Esophagus squamous epithelium (tissue), 5 donors: ENCODE data around the gene L3MBTL1. TPM values are rescaled to one million over a fixed set of nuclear protein-coding genes. Genes with fewer than 3 reads are reported as not detected.

Source experiments
- DNase-seq: peaks from one replicate; lab custom pipeline; 2025; lab: John Stamatoyannopoulos, UW
- H3K27ac ChIP-seq, 4 donors: fragments of 200-600 bp; sonication (generic); one replicate each; pipeline ENCODE4 v1.5.1; 2016 to 2019; ENCODE audit warnings: mild to moderate bottlenecking in 1 of 4
- H3K27me3 ChIP-seq, 4 donors: fragments of 200-600 bp; sonication (generic); 1 replicate in 3 of 4; 2 replicates in 1 of 4; pipeline versions ENCODE4 v1.5.1 to v1.6.0; 2017 to 2021; ENCODE audit warnings: antibody characterized with exemption in 1 of 4
- H3K36me3 ChIP-seq, 3 donors: fragments of 200-600 bp; sonication (generic); one replicate each; pipeline ENCODE4 v1.5.1; 2016 to 2019
- H3K4me1 ChIP-seq, 3 donors: fragments of 200-600 bp; sonication (generic); one replicate each; pipeline ENCODE4 v1.5.1; 2017 to 2019
- H3K4me3 ChIP-seq, 4 donors: fragments of 200-600 bp; sonication (generic); 1 replicate in 3 of 4; 2 replicates in 1 of 4; pipeline ENCODE4 v1.5.1; 2016 to 2019; ENCODE audit warnings: mild to moderate bottlenecking in 2 of 4, moderate library complexity in 1 of 4
- H3K9me3 ChIP-seq, 3 donors: fragments of 200-600 bp; sonication (generic); one replicate each; pipeline ENCODE4 v1.5.1; 2016 to 2019
- CTCF ChIP-seq, 6 experiments: fragments of 450-650 bp in 4 of 6; fragments of 200-600 bp in 2 of 6; sonication (generic) in 2 of 6; IDR thresholded peaks; one replicate each; pipeline ENCODE4 v1.5.1; 2016 to 2019; ENCODE audit warnings: antibody characterized with exemption in 6 of 6, mild to moderate bottlenecking in 4 of 6, moderate library complexity in 4 of 6
- POLR2A ChIP-seq, 4 donors: fragments of 450-650 bp; IDR thresholded peaks; one replicate each; pipeline ENCODE4 v1.6.1; 2017; ENCODE audit warnings: antibody characterized with exemption in 4 of 4, mild to moderate bottlenecking in 4 of 4, moderate library complexity in 3 of 4
- WGBS, 2 donors: methylation state at CpG; one replicate each; pipeline ENCODE4 v1.1.5; 2018; 5-methylcytosine and 5-hydroxymethylcytosine counted together
- intact Hi-C: fragments of 100-400 bp; cut with DNase I; formaldehyde crosslinking; loops from one replicate; pipeline ENCODE4 v1.15.0; 2022
- total RNA-seq, 4 donors: library from RNA; depleted of rRNA; stranded (reverse); fragments of >200 nt; gene quantifications; one replicate each; pipeline ENCODE4 v1.1.0, GENCODE V29; 2016
- donor health status: DM: yes; HTN: yes; CAD: no.

L3MBTL1 gene
- total RNA-seq: 10 to 100 TPM in 1 of 4 donors, 1 to 10 TPM in 3; 3.5 to 31.7 (median 7.9) TPM

GRCh38 chr20:43507150-43508080, at the start of gene L3MBTL1:
L3MBTL1 (plus strand) TSS chr20:43507697; CDS start chr20:43513504, 5,807 bp downstream.
- Histone ChIP-seq H3K9me3 (no peaks in the 10 kb centered on the region), H3K4me3 (peak within 1 kb of the TSS; percentile 53 to 85 (median 79)), H3K27me3 (peaks cover 0 to 41% (median 0%) of the 10 kb centered on the region in 4 donors), H3K4me1 (peaks cover 0 to 18% (median 12%) of the 10 kb centered on the region in 3 donors), H3K36me3 (no peaks in the 10 kb centered on the region), H3K27ac (peak within 1 kb of the TSS in 3 of 4 donors; percentile 49 to 68 (median 52))
- no peak for DNase-seq
- intact Hi-C loops: no loop called here
- TF ChIP-seq CTCF (IDR thresholded peaks at IDR 0.05): peak in 2 of 6 experiments; percentile 5 to 6
- TF ChIP-seq POLR2A (IDR thresholded peaks at IDR 0.05): peak in 1 of 4 donors; percentile 25
- 35 to 36% methylated on average over 15 to 19 of the region's 95 CpGs for WGBS, 2 donors

DNA sequence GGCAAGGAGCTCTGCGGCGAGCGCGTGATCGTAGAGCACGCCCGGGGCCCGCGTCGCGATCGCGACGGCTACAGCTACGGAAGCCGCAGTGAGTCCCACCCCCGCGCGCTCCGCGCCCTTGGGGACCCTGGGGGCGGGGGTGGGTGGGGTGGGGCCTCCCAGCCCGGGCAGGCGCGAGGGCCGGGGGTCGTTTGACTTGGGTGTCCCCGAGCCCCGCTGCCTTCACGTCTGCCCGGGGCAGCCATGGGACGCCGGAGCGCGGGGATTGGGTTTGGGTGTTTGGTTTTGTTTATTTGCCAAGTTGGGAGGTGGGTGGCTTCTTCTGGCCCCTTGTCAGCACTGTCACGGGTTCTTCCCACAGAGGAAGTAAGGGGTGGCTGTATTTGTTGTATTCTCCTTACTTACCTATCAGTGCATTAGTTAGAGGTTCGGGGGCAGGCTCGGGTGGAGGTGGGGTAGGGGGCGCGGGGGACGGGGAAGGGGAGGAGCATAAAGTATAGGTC, 49.0 kb upstream of the L3MBTL1 start:
- no peak for TF ChIP-seq POLR2A (IDR thresholded peaks at IDR 0.05)
- no peak for TF ChIP-seq CTCF (IDR thresholded peaks at IDR 0.05)

GRCh38 chr20:43459022-43459942, 48.2 kb upstream of the L3MBTL1 start:
- TF ChIP-seq POLR2A (IDR thresholded peaks at IDR 0.05) (no peak), CTCF (IDR thresholded peaks at IDR 0.05) (no peak)
- no peaks in the 10 kb centered on the region for H3K9me3 ChIP-seq
- peaks cover 12 to 55% (median 12%) of the 10 kb centered on the region in 3 donors for H3K4me1 ChIP-seq
- peaks cover 6 to 54% (median 33%) of the 10 kb centered on the region in 3 donors for H3K36me3 ChIP-seq
- peak overlapping the region; percentile 86 to 96 (median 93) for H3K4me3 ChIP-seq
- WGBS, 2 donors: 45 to 47% methylated on average over 12 of the region's 12 CpGs
- peak overlapping the region; percentile 99 to 100 (median 100) for H3K27ac ChIP-seq
- H3K27me3 ChIP-seq: peaks cover 0 to 11% (median 0%) of the 10 kb centered on the region in 4 donors
- DNase-seq: no peak
- intact Hi-C loops: loop anchor here (10.0 kb wide), 1 partner anchor 626 kb away; no protein-coding TSS in a partner anchor

More for the DNA sequence above, 49.0 kb upstream of the L3MBTL1 start:
- Histone ChIP-seq H3K36me3 (peaks cover 6 to 46% (median 27%) of the 10 kb centered on the region in 3 donors), H3K4me1 (peaks cover 12 to 51% (median 12%) of the 10 kb centered on the region in 3 donors), H3K27ac (peak overlapping the region; percentile 99 to 100 (median 100)), H3K4me3 (peak overlapping the region; percentile 86 to 96 (median 93)), H3K27me3 (peaks cover 0 to 17% (median 0%) of the 10 kb centered on the region in 4 donors), H3K9me3 (no peaks in the 10 kb centered on the region)
- intact Hi-C loops: loop anchor here (10.0 kb wide), 1 partner anchor 626 kb away; no protein-coding TSS in a partner anchor
- no peak for DNase-seq
- 0% methylated on average over 4 to 5 of the region's 41 CpGs for WGBS, 2 donors

- 89 to 91% methylated on average over 23 of the region's 23 CpGs for WGBS, 2 donors
- peaks cover 0 to 2% (median 0%) of the 10 kb centered on the region in 4 donors for H3K27me3 ChIP-seq
- no peaks in the 10 kb centered on the region for H3K9me3 ChIP-seq
- no peak overlapping the region for H3K27ac ChIP-seq
- no peak overlapping the region for H3K4me3 ChIP-seq
- TF ChIP-seq POLR2A (IDR thresholded peaks at IDR 0.05): no peak
- TF ChIP-seq CTCF (IDR thresholded peaks at IDR 0.05): no peak
- H3K36me3 ChIP-seq: peaks cover 6 to 64% (median 42%) of the 10 kb centered on the region in 3 donors
- no peak for DNase-seq
- intact Hi-C loops: no loop called here
- H3K4me1 ChIP-seq: peaks cover 12 to 55% (median 12%) of the 10 kb centered on the region in 3 donors
Observed at GRCh38 chr20:43460172-43460829, 47.2 kb upstream of the L3MBTL1 start.
